ENCODE data around the gene APOBEC4. TPM values are rescaled to one million over a fixed set of nuclear protein-coding genes. Genes with fewer than 3 reads are reported as not detected.
"Not testable (repeated sequence)": the region's sequence is repeated elsewhere in the genome, so short reads cannot be mapped to it uniquely, and the experiment has no call there.

APOBEC4 gene
- total and polyA plus RNA-seq, 9 donors: not detected

DNA sequence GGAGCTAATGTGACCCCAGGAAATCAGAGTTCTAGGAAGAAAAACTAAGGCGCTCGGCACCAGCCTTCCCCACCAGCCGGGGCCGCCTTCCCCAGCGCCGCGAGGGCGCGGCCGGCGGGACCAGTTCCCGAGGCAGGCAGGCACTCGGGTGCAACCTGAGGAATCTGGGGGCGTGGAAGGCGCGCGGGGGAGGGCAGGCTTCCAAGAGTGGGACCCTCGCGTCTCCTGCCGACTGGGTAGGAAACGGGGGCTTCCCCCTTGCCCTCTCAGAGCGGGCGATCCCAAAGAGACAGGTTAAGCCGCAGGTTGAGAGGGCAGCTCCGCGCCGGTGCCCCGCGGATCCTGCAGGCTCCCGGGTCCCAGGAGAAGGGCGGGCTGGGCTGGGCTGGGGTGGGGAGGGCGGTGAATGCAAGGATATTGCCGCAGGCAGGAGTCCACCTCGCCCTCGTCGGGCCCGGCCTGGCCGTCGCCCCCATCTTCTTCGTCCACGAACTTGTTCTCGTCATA is 18.0 kb downstream of the APOBEC4 start:
- Histone ChIP-seq H3K27ac (ENCODE audit: low read length) (peak overlapping the region; percentile 89), H3K4me1 (ENCODE audit: control insufficient read depth, insufficient read depth, low read length) (peaks cover 6% of the 10 kb centered on the region), H3K27me3 (ENCODE audit: control insufficient read depth, insufficient read depth, low read length) (peaks cover 4% of the 10 kb centered on the region), H3K9me3 (replicated peaks; ENCODE audit: control insufficient read depth, low read depth, low read length) (no peaks in the 10 kb centered on the region), H3K36me3 (ENCODE audit: control insufficient read depth, insufficient read depth, low read length) (peaks cover 6% of the 10 kb centered on the region), H3K4me3 (ENCODE audit: low read length) (peak overlapping the region; percentile 80)
- DNase-seq: peak; percentile 52
- WGBS (ENCODE audit: insufficient coverage): under 1% methylated on average over 38 of the region's 42 CpGs

- Histone ChIP-seq H3K4me3 (ENCODE audit: low read length) (peak overlapping the region; percentile 80), H3K36me3 (ENCODE audit: control insufficient read depth, insufficient read depth, low read length) (peaks cover 6% of the 10 kb centered on the region), H3K27me3 (ENCODE audit: control insufficient read depth, insufficient read depth, low read length) (peaks cover 4% of the 10 kb centered on the region), H3K27ac (ENCODE audit: low read length) (peak overlapping the region; percentile 89), H3K9me3 (replicated peaks; ENCODE audit: control insufficient read depth, low read depth, low read length) (no peaks in the 10 kb centered on the region), H3K4me1 (ENCODE audit: control insufficient read depth, insufficient read depth, low read length) (peaks cover 6% of the 10 kb centered on the region)
- DNase-seq: no peak
- no CpG with 5 or more reads among the region's 10 CpGs for WGBS (ENCODE audit: insufficient coverage)
Observed at GRCh38 chr1:183634429-183635065, 18.6 kb downstream of the APOBEC4 start.

DNA sequence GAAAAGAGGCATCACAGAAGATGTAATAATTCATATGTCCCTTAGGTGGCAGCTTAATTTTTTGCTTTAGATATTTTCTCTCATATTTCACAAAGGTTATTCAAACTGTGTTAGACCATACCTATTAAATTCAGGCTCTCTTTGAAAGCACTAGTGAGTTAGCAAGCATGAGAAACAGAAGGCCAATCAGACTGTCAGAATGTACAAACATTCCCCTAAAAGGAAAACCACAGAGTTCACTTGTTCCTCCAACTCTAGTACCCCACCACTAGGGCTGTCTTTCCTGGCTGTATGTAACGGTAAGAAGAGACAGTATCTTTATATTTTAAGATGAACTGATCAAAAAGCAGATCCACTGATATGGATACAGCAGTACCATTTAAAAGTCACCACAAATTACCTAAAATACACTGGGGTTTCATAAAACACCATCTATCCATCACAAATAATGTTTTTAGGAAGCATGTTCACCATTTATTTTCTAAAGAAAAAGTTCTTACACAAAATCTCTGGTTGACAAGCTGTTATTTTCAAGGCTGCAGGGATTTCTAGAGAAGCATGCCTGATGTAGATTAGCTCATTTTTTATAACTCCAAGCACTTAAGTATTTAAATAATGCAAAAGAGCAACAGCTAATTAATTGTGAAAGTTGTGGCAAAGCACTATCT is 19.3 kb downstream of the APOBEC4 start:
- Histone ChIP-seq H3K9me3 (replicated peaks; ENCODE audit: control insufficient read depth, low read depth, low read length) (no peaks in the 10 kb centered on the region), H3K4me3 (ENCODE audit: low read length) (peak overlapping the region; percentile 80), H3K27me3 (ENCODE audit: control insufficient read depth, insufficient read depth, low read length) (peaks cover 4% of the 10 kb centered on the region), H3K27ac (ENCODE audit: low read length) (peak overlapping the region; percentile 58), H3K4me1 (ENCODE audit: control insufficient read depth, insufficient read depth, low read length) (peaks cover 6% of the 10 kb centered on the region), H3K36me3 (ENCODE audit: control insufficient read depth, insufficient read depth, low read length) (peaks cover 9% of the 10 kb centered on the region)
- WGBS (ENCODE audit: insufficient coverage): no CpG with 5 or more reads among the region's 1 CpG
- peak; percentile 77 for DNase-seq

DNA sequence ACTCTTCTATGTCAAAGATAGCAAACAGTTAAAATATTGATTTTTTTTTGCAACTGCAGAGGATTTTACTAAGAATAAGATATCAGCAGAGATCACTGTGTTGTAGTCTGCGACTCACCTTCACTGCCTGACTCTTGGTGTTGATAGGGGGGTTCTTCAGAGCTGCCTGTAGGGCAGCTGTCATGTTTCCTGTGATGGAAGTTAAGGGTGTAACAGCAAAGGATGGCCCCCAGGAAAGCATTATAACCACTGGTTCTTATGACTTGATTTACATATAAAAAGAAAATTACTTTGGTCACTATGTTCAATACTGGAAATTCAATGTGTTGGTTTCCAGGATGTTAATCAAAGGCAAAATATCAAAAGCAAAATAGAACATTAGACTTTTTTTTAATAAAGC is 20.2 kb downstream of the APOBEC4 start:
- Histone ChIP-seq H3K36me3 (ENCODE audit: control insufficient read depth, insufficient read depth, low read length) (peaks cover 14% of the 10 kb centered on the region), H3K27ac (ENCODE audit: low read length) (no peak overlapping the region), H3K27me3 (ENCODE audit: control insufficient read depth, insufficient read depth, low read length) (peaks cover 4% of the 10 kb centered on the region), H3K4me3 (ENCODE audit: low read length) (no peak overlapping the region), H3K4me1 (ENCODE audit: control insufficient read depth, insufficient read depth, low read length) (peaks cover 6% of the 10 kb centered on the region), H3K9me3 (replicated peaks; ENCODE audit: control insufficient read depth, low read depth, low read length) (no peaks in the 10 kb centered on the region)
- WGBS (ENCODE audit: insufficient coverage): no CpG with 5 or more reads among the region's 1 CpG
- DNase-seq: no peak

DNA sequence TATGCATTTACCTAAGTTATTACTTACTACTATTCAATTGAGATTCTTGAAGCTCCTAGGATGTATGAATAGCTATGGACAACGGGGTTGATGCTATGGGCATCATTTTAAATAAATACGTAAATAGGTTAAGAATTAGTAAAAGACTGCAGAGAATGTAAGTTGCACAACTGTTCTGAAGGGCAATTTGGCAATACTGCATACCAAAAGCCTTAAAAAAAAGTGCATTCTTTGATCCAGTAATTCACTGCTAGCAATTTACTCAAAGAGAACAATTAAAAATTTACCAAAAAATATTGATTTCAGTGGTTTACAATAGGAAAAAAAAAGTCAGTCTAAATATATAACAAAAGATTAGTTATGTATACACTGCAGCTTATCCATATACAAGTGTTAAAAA is 21.0 kb downstream of the APOBEC4 start:
- H3K4me1 ChIP-seq (ENCODE audit: control insufficient read depth, insufficient read depth, low read length): peaks cover 6% of the 10 kb centered on the region
- no peak overlapping the region for H3K4me3 ChIP-seq (ENCODE audit: low read length)
- H3K27ac ChIP-seq (ENCODE audit: low read length): no peak overlapping the region
- WGBS (ENCODE audit: insufficient coverage): 100% methylated on average over 1 of the region's 2 CpGs
- H3K9me3 ChIP-seq (replicated peaks; ENCODE audit: control insufficient read depth, low read depth, low read length): no peaks in the 10 kb centered on the region
- H3K36me3 ChIP-seq (ENCODE audit: control insufficient read depth, insufficient read depth, low read length): peaks cover 16% of the 10 kb centered on the region
- no peak for DNase-seq
- peaks cover 4% of the 10 kb centered on the region for H3K27me3 ChIP-seq (ENCODE audit: control insufficient read depth, insufficient read depth, low read length)

GRCh38 chr1:183630748-183631147 is 22.4 kb downstream of the APOBEC4 start:
- 60% methylated on average over 2 of the region's 2 CpGs for WGBS (ENCODE audit: insufficient coverage)
- no peak for DNase-seq
- no peak overlapping the region for H3K4me3 ChIP-seq (ENCODE audit: low read length)
- H3K27ac ChIP-seq (ENCODE audit: low read length): no peak overlapping the region
- H3K4me1 ChIP-seq (ENCODE audit: control insufficient read depth, insufficient read depth, low read length): peaks cover 2% of the 10 kb centered on the region
- H3K36me3 ChIP-seq (ENCODE audit: control insufficient read depth, insufficient read depth, low read length): peaks cover 18% of the 10 kb centered on the region
- H3K9me3 ChIP-seq (replicated peaks; ENCODE audit: control insufficient read depth, low read depth, low read length): no peaks in the 10 kb centered on the region
- H3K27me3 ChIP-seq (ENCODE audit: control insufficient read depth, insufficient read depth, low read length): no peaks in the 10 kb centered on the region

- H3K36me3 ChIP-seq (ENCODE audit: control insufficient read depth, insufficient read depth, low read length): peaks cover 22% of the 10 kb centered on the region
- H3K4me3 ChIP-seq (ENCODE audit: low read length): no peak overlapping the region
- no peaks in the 10 kb centered on the region for H3K9me3 ChIP-seq (replicated peaks; ENCODE audit: control insufficient read depth, low read depth, low read length)
- H3K27me3 ChIP-seq (ENCODE audit: control insufficient read depth, insufficient read depth, low read length): no peaks in the 10 kb centered on the region
- H3K4me1 ChIP-seq (ENCODE audit: control insufficient read depth, insufficient read depth, low read length): peaks cover 2% of the 10 kb centered on the region
- no peak overlapping the region for H3K27ac ChIP-seq (ENCODE audit: low read length)
- DNase-seq: no peak
Observed at GRCh38 chr1:183628537-183628936, 24.6 kb downstream of the APOBEC4 start.

GRCh38 chr1:183626236-183626635 is 26.9 kb downstream of the APOBEC4 start:
- not testable (repeated sequence) for H3K27me3 ChIP-seq (ENCODE audit: control insufficient read depth, insufficient read depth, low read length); H3K4me3 ChIP-seq (ENCODE audit: low read length); H3K9me3 ChIP-seq (replicated peaks; ENCODE audit: control insufficient read depth, low read depth, low read length); H3K27ac ChIP-seq (ENCODE audit: low read length); H3K4me1 ChIP-seq (ENCODE audit: control insufficient read depth, insufficient read depth, low read length)
- peaks cover 22% of the 10 kb centered on the region for H3K36me3 ChIP-seq (ENCODE audit: control insufficient read depth, insufficient read depth, low read length)
- no CpG with 5 or more reads among the region's 3 CpGs for WGBS (ENCODE audit: insufficient coverage)
- DNase-seq: peak; percentile 51

GRCh38 chr1:183622884-183623785 is 30.0 kb downstream of the APOBEC4 start:
- Histone ChIP-seq H3K27me3 (ENCODE audit: control insufficient read depth, insufficient read depth, low read length) (no peaks in the 10 kb centered on the region), H3K4me3 (ENCODE audit: low read length) (no peak overlapping the region), H3K4me1 (ENCODE audit: control insufficient read depth, insufficient read depth, low read length) (peaks cover 2% of the 10 kb centered on the region), H3K36me3 (ENCODE audit: control insufficient read depth, insufficient read depth, low read length) (peaks cover 8% of the 10 kb centered on the region), H3K27ac (ENCODE audit: low read length) (no peak overlapping the region), H3K9me3 (replicated peaks; ENCODE audit: control insufficient read depth, low read depth, low read length) (no peaks in the 10 kb centered on the region)
- DNase-seq: peak; percentile 81
- WGBS (ENCODE audit: insufficient coverage): 81% methylated on average over 7 of the region's 10 CpGs

- H3K4me1 ChIP-seq (ENCODE audit: control insufficient read depth, insufficient read depth, low read length): peaks cover 2% of the 10 kb centered on the region
- H3K27me3 ChIP-seq (ENCODE audit: control insufficient read depth, insufficient read depth, low read length): no peaks in the 10 kb centered on the region
- no peak overlapping the region for H3K27ac ChIP-seq (ENCODE audit: low read length)
- H3K36me3 ChIP-seq (ENCODE audit: control insufficient read depth, insufficient read depth, low read length): peaks cover 5% of the 10 kb centered on the region
- WGBS (ENCODE audit: insufficient coverage): no CpG with 5 or more reads among the region's 1 CpG
- no peak overlapping the region for H3K4me3 ChIP-seq (ENCODE audit: low read length)
- H3K9me3 ChIP-seq (replicated peaks; ENCODE audit: control insufficient read depth, low read depth, low read length): no peaks in the 10 kb centered on the region
- DNase-seq: no peak
Observed at GRCh38 chr1:183622013-183622412, 31.1 kb downstream of the APOBEC4 start.

All from muscle of leg (tissue), 11 donors.